CD4-positive, alpha-beta memory T cell (primary cell): ENCODE data around the gene CACNA1B. TPM values are rescaled to one million over a fixed set of nuclear protein-coding genes. Genes with fewer than 3 reads are reported as not detected.
A peak's percentile ranks its signal among the peaks of the same experiment; 100 is the strongest.

Experiments used
- CTCF ChIA-PET: fragments of 350-600 bp; sonication (Branson Sonifier 250); formaldehyde crosslinking; loops from one replicate; lab custom pipeline; 2021; ENCODE audit warnings: inconsistent platforms; ENCODE audit not compliant: partially characterized antibody; lab: Charles Lee
- POLR2A ChIA-PET: fragments of 350-600 bp; sonication (Branson Sonifier 250); formaldehyde crosslinking; loops from one replicate; lab custom pipeline; 2021; ENCODE audit not compliant: partially characterized antibody; lab: Charles Lee
- DNase-seq, 5 donors: peaks; one replicate each; pipeline versions ENCODE4 v3.0.0 to v3.0.0-alpha.2; 2020 to 2022; ENCODE audit warnings: mixed read lengths in 1 of 5
- H3K27ac ChIP-seq: one replicate; pipeline ENCODE4 v1.7.0; 2013; ENCODE audit warnings: low read depth, low read length
- H3K27me3 ChIP-seq: 2 replicates; pipeline ENCODE4 v1.7.0; 2013; ENCODE audit warnings: mild to moderate bottlenecking, low read length, moderate library complexity; ENCODE audit not compliant: insufficient read depth
- H3K36me3 ChIP-seq: 2 replicates; pipeline ENCODE4 v1.7.0; 2013; ENCODE audit warnings: mild to moderate bottlenecking, low read length, moderate library complexity; ENCODE audit not compliant: insufficient read depth
- H3K4me1 ChIP-seq: 2 replicates; pipeline ENCODE4 v1.7.0; 2013; ENCODE audit warnings: mild to moderate bottlenecking, low read length, moderate library complexity; ENCODE audit not compliant: insufficient read depth
- H3K4me3 ChIP-seq, 2 donors: one replicate each; pipeline ENCODE4 v1.7.0; 2013; ENCODE audit warnings: low read length in 2 of 2, mild to moderate bottlenecking in 1 of 2
- H3K9me3 ChIP-seq, 2 donors: one replicate each; pipeline ENCODE4 v1.7.0; 2013; ENCODE audit warnings: low read length in 2 of 2, control low read depth in 1 of 2; ENCODE audit not compliant: control insufficient read depth in 1 of 2
- H3K27ac Mint-ChIP-seq, 7 donors: one replicate each; pipeline ENCODE4 v1.8.0; 2020 to 2021; ENCODE audit warnings: mixed read lengths in 7 of 7, mild to moderate bottlenecking in 6 of 7, inconsistent platforms in 3 of 7, moderate library complexity in 3 of 7
- H3K27me3 Mint-ChIP-seq, 2 donors: one replicate each; pipeline ENCODE4 v1.8.0; 2020 to 2021; ENCODE audit warnings: mixed read lengths in 2 of 2
- H3K36me3 Mint-ChIP-seq, 2 donors: one replicate each; pipeline ENCODE4 v1.8.0; 2020 to 2021; ENCODE audit warnings: mixed read lengths in 2 of 2, inconsistent platforms in 1 of 2, mild to moderate bottlenecking in 1 of 2
- H3K4me1 Mint-ChIP-seq, 4 donors: one replicate each; pipeline ENCODE4 v1.8.0; 2020 to 2021; ENCODE audit warnings: mixed read lengths in 4 of 4, mild to moderate bottlenecking in 1 of 4
- H3K4me3 Mint-ChIP-seq, 8 donors: one replicate each; pipeline ENCODE4 v1.8.0; 2020 to 2021; ENCODE audit warnings: mixed read lengths in 8 of 8, mild to moderate bottlenecking in 7 of 8, moderate library complexity in 6 of 8, inconsistent platforms in 3 of 8
- H3K9me3 Mint-ChIP-seq, 8 donors: one replicate each; pipeline ENCODE4 v1.8.0; 2020 to 2021; ENCODE audit warnings: mixed read lengths in 8 of 8, mild to moderate bottlenecking in 5 of 8, inconsistent platforms in 3 of 8, moderate library complexity in 1 of 8
- intact Hi-C: fragments of 100-400 bp; cut with micrococcal nuclease; formaldehyde crosslinking; loops from one replicate; pipeline ENCODE4 v1.15.1; 2023
- polyA plus RNA-seq, 2 donors: library from polyadenylated mRNA; unstranded; fragments of 300-500 nt; fragmentation: Illumina TruSeq; gene quantifications; one replicate each; pipeline ENCODE4 v1.2.3, GENCODE V29; 2021
- total RNA-seq, 2 experiments: library from RNA; stranded (reverse); gene quantifications; one replicate each; pipeline ENCODE4 v1.2.3, GENCODE V29; 2021

The CACNA1B gene
- total and polyA plus RNA-seq, 4 experiments from 2014 or later: not detected

DNA sequence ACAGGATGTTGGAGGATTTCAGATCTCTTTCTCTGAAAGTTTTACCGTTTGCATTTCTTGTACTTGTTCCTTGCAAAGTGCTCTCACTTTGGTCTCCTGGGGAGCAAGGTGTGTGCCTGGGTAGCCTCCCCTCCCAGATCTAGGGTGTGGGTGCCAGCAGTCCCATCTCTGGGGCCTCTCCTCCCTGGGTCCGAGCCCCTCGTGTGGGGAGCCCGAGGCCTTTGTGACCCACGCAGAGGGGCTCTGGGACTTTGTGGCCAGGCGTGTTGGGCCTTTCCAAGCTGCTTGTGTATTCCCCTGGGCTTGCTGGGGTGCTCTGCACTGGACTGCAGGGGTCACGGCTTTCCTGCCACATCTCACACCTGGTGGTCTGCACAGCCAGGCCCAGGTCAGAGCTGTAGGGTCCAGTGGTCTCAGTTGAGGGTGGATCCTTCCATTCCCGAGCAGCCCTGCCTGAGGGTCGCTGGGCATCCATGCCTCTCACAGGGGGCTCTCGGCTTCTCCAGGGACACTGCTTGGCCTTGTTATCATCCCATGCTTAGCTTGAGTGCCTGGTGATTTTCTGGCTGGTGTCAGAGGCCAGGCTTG is 96.3 kb downstream of the CACNA1B start:
- CTCF ChIA-PET: no interaction called here
- Histone ChIP-seq H3K27ac (no peak overlapping the region), H3K4me3 (no peak overlapping the region), H3K4me1 (no peaks in the 10 kb centered on the region), H3K9me3 (no peaks in the 10 kb centered on the region), H3K27me3 (no peaks in the 10 kb centered on the region), H3K36me3 (no peaks in the 10 kb centered on the region)
- no peak overlapping the region for H3K27ac Mint-ChIP-seq
- intact Hi-C loops: no loop called here
- H3K27me3 Mint-ChIP-seq: peaks cover 19 to 22% of the 10 kb centered on the region in 2 donors
- H3K4me1 Mint-ChIP-seq: no peaks in the 10 kb centered on the region
- H3K4me3 Mint-ChIP-seq: no peak overlapping the region
- no peaks in the 10 kb centered on the region for H3K36me3 Mint-ChIP-seq
- no peak for DNase-seq
- POLR2A ChIA-PET: no interaction called here
- peaks cover 0 to 2% (median 0%) of the 10 kb centered on the region in 8 donors for H3K9me3 Mint-ChIP-seq

DNA sequence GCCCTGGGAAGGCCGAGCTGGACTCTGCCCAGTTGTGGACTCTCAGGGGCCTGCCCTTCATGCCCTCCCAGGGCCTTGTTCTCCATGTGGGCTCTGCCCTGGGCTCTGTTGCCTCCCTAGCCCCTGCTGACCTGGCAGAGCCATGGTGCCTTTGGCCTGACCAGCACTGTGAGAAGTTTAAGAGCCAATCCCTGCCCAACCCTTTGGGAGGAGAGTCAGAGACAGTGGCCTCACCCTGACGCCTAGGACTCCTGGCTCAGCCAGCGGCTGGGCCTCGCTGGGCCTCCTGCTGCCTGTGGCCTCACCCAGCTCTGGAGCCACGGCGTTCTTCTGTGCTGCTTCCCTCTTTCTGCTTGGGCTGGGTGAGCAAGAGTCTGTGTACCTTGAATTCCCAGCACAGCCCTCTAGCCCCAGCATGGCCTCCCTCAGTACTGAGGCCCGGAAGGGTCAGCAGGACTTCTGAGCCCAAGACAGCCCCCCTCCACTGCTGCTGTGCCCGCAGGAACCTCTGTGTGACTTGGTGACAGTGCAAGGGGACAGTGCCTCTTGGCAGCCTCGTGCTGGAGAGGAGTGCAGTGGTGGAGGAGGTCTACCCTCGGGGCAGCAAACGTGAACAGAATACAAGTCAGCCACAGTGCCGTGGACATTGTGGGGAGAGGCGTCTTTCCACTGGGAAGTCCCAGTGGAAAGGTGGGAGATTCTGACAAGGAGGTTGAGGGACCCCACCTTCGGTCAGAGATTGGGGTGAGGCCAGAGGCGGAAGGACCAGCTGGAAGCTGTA is 97.4 kb downstream of the CACNA1B start:
- no peaks in the 10 kb centered on the region for H3K36me3 ChIP-seq
- no peak overlapping the region for H3K4me3 ChIP-seq
- no peaks in the 10 kb centered on the region for H3K9me3 ChIP-seq
- no peak overlapping the region for H3K27ac ChIP-seq
- no peaks in the 10 kb centered on the region for H3K4me1 ChIP-seq
- ChIA-PET POLR2A (no interaction called here), CTCF (no interaction called here)
- H3K36me3 Mint-ChIP-seq: no peaks in the 10 kb centered on the region
- H3K9me3 Mint-ChIP-seq: peaks cover 0 to 2% (median 0%) of the 10 kb centered on the region in 8 donors
- H3K4me1 Mint-ChIP-seq: no peaks in the 10 kb centered on the region
- no peak overlapping the region for H3K27ac Mint-ChIP-seq
- H3K27me3 Mint-ChIP-seq: peaks cover 13 to 15% of the 10 kb centered on the region in 2 donors
- H3K27me3 ChIP-seq: no peaks in the 10 kb centered on the region
- no peak overlapping the region for H3K4me3 Mint-ChIP-seq
- intact Hi-C loops: no loop called here
- no peak for DNase-seq

GRCh38 chr9:137975527-137975913 is 97.9 kb downstream of the CACNA1B start:
- no peaks in the 10 kb centered on the region for H3K9me3 ChIP-seq
- Mint-ChIP-seq H3K36me3 (no peaks in the 10 kb centered on the region), H3K4me3 (no peak overlapping the region), H3K4me1 (no peaks in the 10 kb centered on the region), H3K27ac (peak overlapping the region in 1 of 7 donors; percentile 12), H3K9me3 (no peaks in the 10 kb centered on the region), H3K27me3 (peaks cover 10 to 12% of the 10 kb centered on the region in 2 donors)
- H3K4me1 ChIP-seq: no peaks in the 10 kb centered on the region
- POLR2A ChIA-PET: no interaction called here
- DNase-seq: no peak
- intact Hi-C loops: no loop called here
- H3K27me3 ChIP-seq: no peaks in the 10 kb centered on the region
- no peak overlapping the region for H3K27ac ChIP-seq
- CTCF ChIA-PET: no interaction called here
- H3K36me3 ChIP-seq: no peaks in the 10 kb centered on the region
- no peak overlapping the region for H3K4me3 ChIP-seq

GRCh38 chr9:137975936-137976565 is 98.5 kb downstream of the CACNA1B start:
- intact Hi-C loops: no loop called here
- H3K4me3 ChIP-seq: no peak overlapping the region
- no peaks in the 10 kb centered on the region for H3K9me3 ChIP-seq
- Mint-ChIP-seq H3K9me3 (no peaks in the 10 kb centered on the region), H3K27me3 (peaks cover 6 to 9% of the 10 kb centered on the region in 2 donors), H3K36me3 (no peaks in the 10 kb centered on the region), H3K4me1 (no peaks in the 10 kb centered on the region), H3K4me3 (no peak overlapping the region), H3K27ac (peak overlapping the region in 1 of 7 donors; percentile 12)
- no peak overlapping the region for H3K27ac ChIP-seq
- CTCF ChIA-PET: no interaction called here
- POLR2A ChIA-PET: no interaction called here
- H3K36me3 ChIP-seq: no peaks in the 10 kb centered on the region
- no peak for DNase-seq
- no peaks in the 10 kb centered on the region for H3K27me3 ChIP-seq
- H3K4me1 ChIP-seq: no peaks in the 10 kb centered on the region

DNA sequence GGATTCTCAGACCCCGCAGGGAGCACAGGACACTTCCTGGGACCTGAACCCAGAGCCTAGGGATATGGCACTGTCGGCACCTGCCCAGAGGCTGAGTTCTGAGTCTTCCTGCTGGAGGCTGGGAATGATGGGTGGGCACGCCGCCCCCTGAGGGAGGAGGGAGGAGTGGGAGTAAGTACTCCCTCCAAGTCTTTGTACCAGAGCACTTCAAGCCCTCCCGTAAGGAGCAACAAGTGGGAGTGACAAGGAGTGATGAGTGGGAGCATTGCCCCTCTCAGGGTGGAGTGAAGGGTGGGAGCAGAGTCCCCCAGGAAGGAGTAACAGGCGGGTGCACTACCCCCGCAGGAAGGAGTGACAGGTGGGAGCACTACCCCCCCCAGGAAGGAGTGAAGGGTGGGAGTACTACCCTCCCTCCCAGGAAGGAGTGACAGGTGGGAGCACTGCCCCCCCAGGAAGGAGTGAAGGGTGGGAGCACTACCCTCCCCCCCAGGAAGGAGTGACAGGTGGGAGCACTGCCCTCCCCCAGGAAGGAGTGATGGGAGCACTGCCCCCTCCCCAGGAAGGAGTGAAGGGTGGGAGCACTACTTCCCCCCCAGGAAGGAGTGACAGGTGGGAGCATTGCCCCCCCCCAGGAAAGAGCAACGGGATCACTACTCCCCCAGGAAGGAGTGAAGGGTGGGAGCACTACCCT is 100.1 kb downstream of the CACNA1B start:
- H3K27me3 ChIP-seq: no peaks in the 10 kb centered on the region
- H3K4me3 Mint-ChIP-seq: no peak overlapping the region
- ChIA-PET POLR2A (no interaction called here), CTCF (no interaction called here)
- H3K27me3 Mint-ChIP-seq: peaks cover 0 to 9% of the 10 kb centered on the region in 2 donors
- H3K36me3 Mint-ChIP-seq: no peaks in the 10 kb centered on the region
- no peaks in the 10 kb centered on the region for H3K9me3 ChIP-seq
- H3K27ac ChIP-seq: no peak overlapping the region
- no peaks in the 10 kb centered on the region for H3K4me1 ChIP-seq
- intact Hi-C loops: no loop called here
- H3K9me3 Mint-ChIP-seq: no peaks in the 10 kb centered on the region
- H3K4me1 Mint-ChIP-seq: no peaks in the 10 kb centered on the region
- no peak for DNase-seq
- no peak overlapping the region for H3K4me3 ChIP-seq
- peak overlapping the region in 1 of 7 donors; percentile 54 for H3K27ac Mint-ChIP-seq
- no peaks in the 10 kb centered on the region for H3K36me3 ChIP-seq

GRCh38 chr9:137978262-137978714 is 100.7 kb downstream of the CACNA1B start:
- Histone ChIP-seq H3K36me3 (no peaks in the 10 kb centered on the region), H3K27me3 (no peaks in the 10 kb centered on the region), H3K27ac (no peak overlapping the region), H3K9me3 (no peaks in the 10 kb centered on the region), H3K4me3 (no peak overlapping the region), H3K4me1 (no peaks in the 10 kb centered on the region)
- intact Hi-C loops: no loop called here
- H3K27ac Mint-ChIP-seq: no peak overlapping the region
- ChIA-PET CTCF (no interaction called here), POLR2A (no interaction called here)
- no peak overlapping the region for H3K4me3 Mint-ChIP-seq
- no peaks in the 10 kb centered on the region for H3K4me1 Mint-ChIP-seq
- peaks cover 0 to 7% of the 10 kb centered on the region in 2 donors for H3K27me3 Mint-ChIP-seq
- H3K9me3 Mint-ChIP-seq: no peaks in the 10 kb centered on the region
- no peak for DNase-seq
- H3K36me3 Mint-ChIP-seq: no peaks in the 10 kb centered on the region

DNA sequence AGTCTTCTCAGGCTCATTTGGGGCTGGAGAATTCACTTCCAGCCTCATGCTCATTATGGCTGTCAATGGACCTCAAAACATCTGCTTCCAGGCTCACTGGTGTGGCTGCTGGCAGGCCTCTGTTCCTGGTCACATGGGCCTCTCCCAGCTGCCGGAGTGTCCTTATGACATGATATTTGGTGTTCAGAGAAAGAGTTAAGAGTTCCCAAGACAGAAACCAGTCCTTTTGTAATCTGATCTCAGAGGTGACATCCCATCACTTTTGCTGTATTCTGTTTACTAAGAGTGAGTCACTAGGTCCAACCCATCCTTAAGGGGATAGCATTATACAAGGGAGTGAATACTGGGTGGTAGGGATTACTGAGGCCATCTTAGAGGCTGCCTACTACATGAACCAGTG is 104.6 kb downstream of the CACNA1B start:
- H3K4me3 ChIP-seq: no peak overlapping the region
- H3K9me3 ChIP-seq: no peaks in the 10 kb centered on the region
- Mint-ChIP-seq H3K27ac (no peak overlapping the region), H3K27me3 (peaks cover 8 to 16% of the 10 kb centered on the region in 2 donors), H3K4me1 (no peaks in the 10 kb centered on the region), H3K4me3 (no peak overlapping the region), H3K9me3 (no peaks in the 10 kb centered on the region), H3K36me3 (no peaks in the 10 kb centered on the region)
- no peaks in the 10 kb centered on the region for H3K27me3 ChIP-seq
- no peaks in the 10 kb centered on the region for H3K4me1 ChIP-seq
- no peak for DNase-seq
- no peaks in the 10 kb centered on the region for H3K36me3 ChIP-seq
- no peak overlapping the region for H3K27ac ChIP-seq
- POLR2A ChIA-PET: no interaction called here
- CTCF ChIA-PET: no interaction called here
- intact Hi-C loops: no loop called here
